22Rv1 (cell line): ENCODE results near the gene RNF166.

Experiments used
- CTCF ChIP-seq: fragments of 450-650 bp; IDR thresholded peaks from 2 replicates; pipeline ENCODE4 v1.5.1; 2017; ENCODE audit warnings: mild to moderate bottlenecking
- ZFX ChIP-seq: fragments of 450-650 bp; IDR thresholded peaks from 2 replicates; pipeline ENCODE4 v1.6.1; 2017; ENCODE audit warnings: antibody characterized with exemption, borderline replicate concordance

- TF ChIP-seq CTCF (no peak), ZFX (no peak)
These were observed 11.0 kb downstream of the RNF166 start for GRCh38 chr16:88695218-88695617.
